CD4-positive, alpha-beta T cell treated with Interleukin-4 for 1 hour (primary cell): ENCODE measurements around the gene KLC3.
A peak's percentile ranks its signal among the peaks of the same experiment; 100 is the strongest.

Source experiments
- DNase-seq, 2 donors: peaks; one replicate each; pipeline ENCODE4 v3.0.0-alpha.2; 2020 to 2022

Gene KLC3

DNA sequence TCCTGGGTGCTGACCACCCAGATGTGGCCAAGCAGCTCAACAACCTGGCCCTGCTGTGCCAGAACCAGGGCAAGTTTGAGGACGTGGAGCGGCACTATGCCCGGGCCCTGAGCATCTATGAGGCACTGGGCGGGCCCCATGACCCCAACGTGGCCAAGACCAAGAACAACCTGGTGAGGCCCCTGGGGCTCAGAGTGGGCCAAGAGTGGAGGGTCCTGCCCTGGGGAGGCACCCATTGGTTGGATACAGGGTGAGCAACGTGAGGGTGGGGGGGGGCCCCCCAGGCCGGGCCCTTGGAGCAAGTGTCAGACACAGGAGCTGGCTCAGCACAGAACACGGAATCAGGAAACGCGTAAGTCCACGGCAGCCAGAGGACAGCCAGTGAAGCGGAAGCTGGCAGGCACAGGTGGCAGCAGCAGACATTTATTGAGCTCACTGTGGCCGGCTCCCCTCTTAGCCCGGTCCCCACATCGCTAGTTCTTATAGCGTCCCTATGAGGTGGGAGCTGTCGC lies 8.9 kb downstream of the KLC3 start:
- no peak for DNase-seq

DNA sequence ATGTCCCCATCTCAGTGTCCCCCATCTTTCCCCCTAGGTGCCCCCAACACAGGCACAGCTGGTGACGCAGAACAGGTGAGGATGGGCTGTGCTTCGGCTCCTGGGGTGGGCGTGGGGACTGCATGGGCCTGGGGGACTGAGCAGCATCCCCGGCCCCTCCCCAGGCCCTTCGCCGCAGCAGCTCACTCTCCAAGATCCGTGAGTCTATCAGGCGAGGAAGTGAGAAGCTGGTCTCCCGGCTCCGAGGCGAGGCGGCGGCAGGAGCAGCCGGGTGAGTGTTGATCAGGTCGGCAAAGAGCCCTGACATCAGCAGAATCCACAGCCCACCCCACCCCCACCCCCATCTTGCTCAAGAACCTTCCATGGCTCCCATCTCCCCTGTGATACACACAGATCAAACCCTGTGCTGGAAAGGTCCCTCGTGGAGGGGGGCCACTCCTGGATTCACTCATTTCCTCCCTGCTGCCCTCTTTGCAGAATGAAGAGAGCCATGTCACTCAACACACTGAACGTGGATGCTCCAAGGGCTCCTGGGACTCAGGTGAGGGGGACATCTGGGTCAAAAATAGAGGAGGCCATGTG lies 10.0 kb downstream of the KLC3 start:
- DNase-seq: no peak

DNA sequence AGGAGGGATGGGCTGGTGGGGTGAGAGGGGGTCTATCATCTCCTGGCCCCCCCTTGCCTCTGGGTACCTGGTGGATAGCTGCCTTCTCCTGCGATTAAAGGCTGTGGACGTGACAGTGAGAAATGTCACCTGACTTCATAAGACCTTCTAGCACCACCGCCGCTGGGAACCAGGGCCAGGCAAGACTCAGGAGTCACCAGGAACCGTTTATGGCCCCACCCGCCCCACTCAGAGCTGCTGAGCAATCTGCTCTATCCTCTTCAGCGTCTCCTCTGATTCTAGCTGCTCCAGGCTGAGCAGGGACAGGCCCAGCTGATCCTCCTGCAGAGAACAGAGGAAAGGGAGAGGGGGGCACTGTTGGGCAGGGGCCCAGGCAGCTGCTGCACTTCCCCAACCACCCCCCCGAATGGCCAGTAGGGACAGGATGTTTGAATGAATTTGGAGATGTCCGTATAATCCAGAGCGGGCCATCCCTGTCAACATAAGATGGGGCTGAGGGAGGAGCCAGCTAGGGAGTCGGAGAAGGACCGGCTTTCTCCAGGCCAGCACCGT lies 10.9 kb downstream of the KLC3 start:
- no peak for DNase-seq

- no peak for DNase-seq
Observed at GRCh38 chr19:45352062-45352461, 11.5 kb downstream of the KLC3 start.

- no peak for DNase-seq
Observed at GRCh38 chr19:45352471-45352870, 11.9 kb downstream of the KLC3 start.

GRCh38 chr19:45352914-45353796 lies 12.6 kb downstream of the KLC3 start:
- DNase-seq: no peak

GRCh38 chr19:45354241-45354842 lies 13.8 kb downstream of the KLC3 start:
- no peak for DNase-seq

DNA sequence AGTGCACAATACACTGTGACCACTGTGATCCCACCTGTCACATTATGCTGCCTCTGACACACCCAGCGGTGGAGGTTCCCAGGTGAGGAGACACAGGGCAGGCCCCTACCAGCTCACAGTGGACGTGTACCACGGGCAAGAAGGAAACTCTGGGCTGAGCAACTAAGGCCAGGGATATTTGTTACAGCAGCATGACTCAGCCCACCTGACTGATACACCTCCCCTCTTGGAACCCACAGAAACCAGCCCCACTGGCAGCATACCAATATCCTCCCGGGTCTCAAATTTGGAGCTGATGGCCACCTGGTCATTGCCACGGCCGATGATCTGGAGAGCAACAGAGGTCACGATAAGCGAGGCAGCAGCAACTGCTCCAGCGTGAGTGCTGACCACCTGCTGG lies 14.9 kb downstream of the KLC3 start:
- DNase-seq: no peak

DNA sequence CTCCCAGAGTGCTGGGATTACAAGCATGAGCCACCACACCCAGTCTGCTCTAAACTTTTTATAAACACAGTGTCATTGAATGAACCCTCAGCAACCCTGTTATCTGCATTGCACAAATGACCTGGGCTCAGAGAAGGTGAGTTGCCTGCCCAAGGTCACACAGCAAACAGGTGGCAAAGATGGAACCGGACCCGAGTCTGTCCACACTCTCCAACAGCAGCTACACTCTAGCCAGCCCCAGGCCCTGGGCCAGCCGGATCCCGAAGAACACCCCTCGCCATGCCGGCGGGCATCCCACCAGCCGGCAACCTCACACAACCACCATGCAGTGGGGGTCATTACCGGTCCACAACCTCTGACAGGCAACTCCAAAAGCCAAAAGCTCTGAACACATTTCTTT lies 15.4 kb downstream of the KLC3 start:
- DNase-seq: no peak

GRCh38 chr19:45356760-45357444 lies 16.4 kb downstream of the KLC3 start:
- DNase-seq: no peak

DNA sequence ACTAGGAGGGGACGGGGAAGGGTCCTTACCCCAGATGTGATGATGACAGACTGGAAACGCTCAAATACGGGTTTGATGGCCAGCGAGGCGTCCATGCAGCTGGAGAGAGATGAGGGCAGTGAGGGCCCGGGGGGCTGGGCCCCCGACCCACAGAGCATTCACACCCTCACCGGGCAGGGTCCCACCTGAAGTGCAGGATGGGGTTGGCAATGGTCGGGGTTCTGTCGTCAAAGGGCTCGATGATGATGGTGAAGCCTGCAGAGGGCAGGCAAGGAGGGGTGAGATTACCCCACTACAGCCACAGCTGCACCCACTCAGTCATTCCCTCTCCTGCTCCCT lies 16.9 kb downstream of the KLC3 start:
- no peak for DNase-seq

DNA sequence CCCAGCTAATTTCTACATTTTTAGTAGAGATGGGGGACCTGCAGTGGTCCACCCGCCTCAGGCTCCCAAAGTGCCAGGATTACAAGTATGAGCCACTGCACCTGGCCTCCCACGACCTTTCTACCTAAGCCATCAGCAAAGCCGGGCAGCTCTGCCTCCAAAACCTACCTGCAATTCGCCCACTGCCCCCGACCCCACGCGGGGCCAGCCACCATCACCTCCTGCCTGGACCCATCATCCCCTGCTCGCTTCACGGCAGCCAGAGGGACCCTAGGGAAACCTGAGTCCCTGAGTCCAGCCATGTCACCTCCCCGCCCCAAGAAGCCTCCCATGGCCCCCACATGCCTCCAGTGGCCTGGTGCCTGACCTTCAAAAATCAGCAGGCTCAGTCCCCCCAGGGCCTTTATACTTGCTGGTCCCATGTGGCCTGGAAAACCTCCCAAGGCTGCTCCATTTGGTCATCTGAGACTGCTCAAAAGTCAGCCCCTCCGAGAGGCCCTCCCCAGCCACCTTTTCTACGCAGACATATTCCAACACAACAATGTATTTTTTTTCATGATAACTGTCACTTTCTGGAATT lies 17.8 kb downstream of the KLC3 start:
- no peak for DNase-seq

DNA sequence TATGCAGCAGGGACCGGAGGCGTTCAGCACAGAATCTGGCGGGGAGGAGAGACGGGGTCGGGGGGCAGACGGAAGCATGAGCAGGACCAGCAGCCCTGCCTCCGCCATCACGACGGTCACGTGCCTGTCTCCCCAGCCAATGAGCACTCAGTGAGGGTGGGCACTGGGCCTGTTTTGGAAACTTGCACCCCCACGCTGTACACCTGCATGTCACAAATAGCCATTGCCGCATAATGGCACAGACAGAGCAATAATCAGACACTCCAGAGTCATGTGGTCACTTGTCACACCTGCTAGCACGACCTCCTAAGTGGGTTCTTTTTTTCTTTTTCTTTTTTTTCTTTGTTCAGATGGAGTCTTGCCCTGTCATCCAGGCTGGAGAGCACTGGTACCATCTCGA lies 21.1 kb downstream of the KLC3 start:
- DNase-seq: no peak

DNA sequence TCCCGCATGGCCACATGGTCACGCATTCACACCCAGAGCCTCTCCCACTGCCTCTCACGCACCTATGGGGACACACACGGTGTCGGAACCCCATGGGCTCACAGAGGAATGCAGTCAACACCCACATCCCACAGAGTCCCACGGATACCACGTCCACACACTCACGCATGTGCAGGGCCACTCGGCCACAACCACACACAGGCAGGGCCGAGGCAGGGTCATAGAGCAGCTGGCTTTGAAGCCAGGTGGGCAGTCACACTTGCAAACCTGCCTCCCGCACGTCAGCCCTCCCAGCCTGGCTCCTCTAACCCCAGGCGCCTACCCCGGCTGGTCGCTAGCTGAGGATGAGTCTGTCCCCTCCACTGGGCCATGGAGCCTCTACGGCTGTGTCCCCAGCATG lies 21.7 kb downstream of the KLC3 start:
- no peak for DNase-seq

- DNase-seq: no peak
Observed at GRCh38 chr19:45363861-45364459, 23.4 kb downstream of the KLC3 start.

DNA sequence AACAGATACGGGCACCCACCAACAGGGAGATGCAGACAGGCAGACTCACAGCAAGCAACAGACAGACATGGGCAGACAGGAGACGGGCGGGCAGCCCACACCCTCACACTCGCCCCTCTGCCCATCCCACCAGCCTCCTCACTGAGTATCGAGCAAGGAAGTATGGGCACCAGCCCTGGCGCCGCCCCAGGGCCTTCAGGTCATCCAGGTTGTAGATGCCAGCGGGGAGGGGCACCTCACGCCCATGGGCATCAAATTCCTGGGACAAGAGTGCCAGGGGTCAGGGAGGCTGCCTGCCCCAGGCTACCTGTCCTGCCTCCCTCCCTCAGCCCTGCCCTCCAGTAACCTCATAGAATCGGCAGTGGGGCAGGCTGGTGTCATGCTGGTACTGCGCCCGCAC lies 24.1 kb downstream of the KLC3 start:
- no peak for DNase-seq

- DNase-seq: no peak
Observed at GRCh38 chr19:45368127-45368526, 27.6 kb downstream of the KLC3 start.

GRCh38 chr19:45368737-45369340 lies 28.3 kb downstream of the KLC3 start:
- no peak for DNase-seq

GRCh38 chr19:45370410-45371204 lies 30.1 kb downstream of the KLC3 start, which contains the start of gene ERCC2:
Gene ERCC2, minus strand, starts transcription at chr19:45370573. Its CDS starts 33 bp downstream, at chr19:45370540.
- peak; percentile 99 to 100 for DNase-seq

GRCh38 chr19:45376045-45376724 lies 35.6 kb downstream of the KLC3 start:
- DNase-seq: no peak
